ENCODE results near the gene NACA.
"Not testable (repeated sequence)": the region's sequence is repeated elsewhere in the genome, so short reads cannot be mapped to it uniquely, and the experiment has no call there.

Gene NACA

GRCh38 chr12:56724972-56725722 is at the start of gene NACA:
Gene NACA, minus strand, starts transcription at chr12:56725299. Its CDS starts 778 bp downstream, at chr12:56724521.
- peak; percentile 97 for DNase-seq

GRCh38 chr12:56773113-56773512 is 48.0 kb upstream of the NACA start:
- no peak for DNase-seq

- DNase-seq, result no peak
Observed at GRCh38 chr12:56772625-56773024, 47.5 kb upstream of the NACA start.

GRCh38 chr12:56769868-56770267 is 44.8 kb upstream of the NACA start:
- DNase-seq, result no peak

- no peak for DNase-seq
Observed at GRCh38 chr12:56768424-56768823, 43.3 kb upstream of the NACA start.

- DNase-seq, result no peak
Observed at GRCh38 chr12:56766535-56766934, 41.4 kb upstream of the NACA start.

- DNase-seq, result no peak
Observed at GRCh38 chr12:56763753-56764657, 38.9 kb upstream of the NACA start.

- DNase-seq, result no peak
Observed at GRCh38 chr12:56761812-56762211, 36.7 kb upstream of the NACA start.

GRCh38 chr12:56760460-56760859 is 35.4 kb upstream of the NACA start:
- no peak for DNase-seq

- DNase-seq, result no peak
Observed at GRCh38 chr12:56759263-56759908, 34.3 kb upstream of the NACA start.

GRCh38 chr12:56758728-56759262 is 33.7 kb upstream of the NACA start:
- DNase-seq, result no peak

GRCh38 chr12:56757971-56758370 is 32.9 kb upstream of the NACA start:
- not testable (repeated sequence) for DNase-seq

GRCh38 chr12:56753566-56753965 is 28.5 kb upstream of the NACA start:
- DNase-seq, result no peak

- peak; percentile 95 for DNase-seq
Observed at GRCh38 chr12:56751712-56752598, 26.9 kb upstream of the NACA start, which contains the start of gene PRIM1. Gene PRIM1, minus strand, starts transcription at chr12:56752323. Its CDS starts 25 bp downstream, at chr12:56752298.

GRCh38 chr12:56750596-56750995 is 25.5 kb upstream of the NACA start:
- not testable (repeated sequence) for DNase-seq

- no peak for DNase-seq
Observed at GRCh38 chr12:56749853-56750252, 24.8 kb upstream of the NACA start.

GRCh38 chr12:56749359-56749758 is 24.3 kb upstream of the NACA start:
- DNase-seq, result no peak

- no peak for DNase-seq
Observed at GRCh38 chr12:56728139-56728861, 3.2 kb upstream of the NACA start.

- not testable (repeated sequence) for DNase-seq
Observed at GRCh38 chr12:56726196-56726675, 1.1 kb upstream of the NACA start.

- no peak for DNase-seq
Observed at GRCh38 chr12:56725723-56726102, 614 bp upstream of the NACA start.

- DNase-seq, result no peak
Observed at GRCh38 chr12:56724701-56724971, 463 bp downstream of the NACA start.
